WTC11 (cell line): ENCODE measurements around the gene PIK3C2G. TPM values are rescaled to one million over a fixed set of nuclear protein-coding genes. Genes with fewer than 3 reads are reported as not detected.

Experiments
- ATAC-seq: fragments of 200-7000 bp; cut with Tn5 transposase; 2 replicates; pipeline ENCODE4 v1.10.0; 2021; ENCODE audit warnings: mild to moderate bottlenecking, moderate library complexity
- CTCF ChIA-PET: fragments of 300-600 bp; sonication (Branson Sonifier 250); formaldehyde crosslinking; loops from one replicate; lab custom pipeline; 2021; ENCODE audit warnings: antibody characterized with exemption; lab: Charles Lee
- POLR2A ChIA-PET: fragments of 350-600 bp; sonication (Branson Sonifier 250); formaldehyde crosslinking; loops from one replicate; lab custom pipeline; 2021; ENCODE audit warnings: antibody characterized with exemption; lab: Charles Lee
- DNase-seq: peaks from one replicate; pipeline ENCODE4 v3.0.0; 2021; ENCODE audit warnings: low spot score
- H3K27ac Mint-ChIP-seq: 2 replicates; pipeline ENCODE4 v1.8.0; 2021; ENCODE audit warnings: mixed read lengths
- H3K27me3 Mint-ChIP-seq: 2 replicates; pipeline ENCODE4 v1.8.0; 2021; ENCODE audit warnings: low read depth, mild to moderate bottlenecking, moderate library complexity, mixed read lengths
- H3K36me3 Mint-ChIP-seq: 2 replicates; pipeline ENCODE4 v1.8.0; 2021; ENCODE audit warnings: mixed read lengths
- H3K4me1 Mint-ChIP-seq: 2 replicates; pipeline ENCODE4 v1.8.0; 2022; ENCODE audit warnings: mixed read lengths
- H3K4me3 Mint-ChIP-seq: 2 replicates; pipeline ENCODE4 v1.8.0; 2021; ENCODE audit warnings: mild to moderate bottlenecking, moderate library complexity, mixed read lengths
- H3K9me3 Mint-ChIP-seq: 2 replicates; pipeline ENCODE4 v1.8.0; 2021; ENCODE audit warnings: mixed read lengths
- ELF4 ChIP-seq: sonication (generic); formaldehyde crosslinking; IDR thresholded peaks from 2 replicates; pipeline ENCODE4 v1.8.1; 2022; ENCODE audit warnings: low read depth, mild to moderate bottlenecking, moderate library complexity, missing genetic modification reagents
- ETV6 ChIP-seq: sonication (generic); formaldehyde crosslinking; IDR thresholded peaks from 2 replicates; pipeline ENCODE4 v1.8.1; 2022; ENCODE audit warnings: mild to moderate bottlenecking, missing genetic modification reagents
- FOXK1 ChIP-seq: sonication (generic); formaldehyde crosslinking; IDR thresholded peaks from 2 replicates; pipeline ENCODE4 v1.8.0; 2022; ENCODE audit warnings: mild to moderate bottlenecking, moderate library complexity, missing genetic modification reagents
- GRHL2 ChIP-seq: fragments of 250-450 bp; sonication (Bioruptor Pico); IDR thresholded peaks from 2 replicates; pipeline ENCODE4 v1.8.0; 2022; ENCODE audit warnings: mild to moderate bottlenecking, moderate library complexity; ENCODE audit not compliant: insufficient replicate concordance, severe bottlenecking
- MYBL2 ChIP-seq: sonication (generic); formaldehyde crosslinking; IDR thresholded peaks from 2 replicates; pipeline ENCODE4 v1.8.1; 2023; ENCODE audit warnings: mild to moderate bottlenecking, moderate library complexity, missing genetic modification reagents
- NFATC4 ChIP-seq: fragments of 250-450 bp; sonication (Bioruptor Pico); IDR thresholded peaks from 2 replicates; pipeline ENCODE4 v1.9.0; 2021; ENCODE audit warnings: mild to moderate bottlenecking
- OVOL2 ChIP-seq: fragments of 250-450 bp; sonication (Bioruptor Pico); IDR thresholded peaks from 2 replicates; pipeline ENCODE4 v1.9.0; 2021; ENCODE audit warnings: mild to moderate bottlenecking, borderline replicate concordance
- RELA ChIP-seq: sonication (generic); formaldehyde crosslinking; IDR thresholded peaks from 2 replicates; pipeline ENCODE4 v1.8.1; 2022; ENCODE audit warnings: missing genetic modification reagents, mild to moderate bottlenecking, borderline replicate concordance
- SOX15 ChIP-seq: fragments of 250-450 bp; sonication (Bioruptor Pico); IDR thresholded peaks from 2 replicates; pipeline ENCODE4 v1.9.0; 2021; ENCODE audit warnings: mild to moderate bottlenecking
- TEAD4 ChIP-seq: sonication (generic); formaldehyde crosslinking; IDR thresholded peaks from 2 replicates; pipeline ENCODE4 v1.8.0; 2022; ENCODE audit warnings: mild to moderate bottlenecking, missing genetic modification reagents
- ZNF232 ChIP-seq: sonication (generic); formaldehyde crosslinking; IDR thresholded peaks from 2 replicates; pipeline ENCODE4 v1.8.0; 2022; ENCODE audit warnings: mild to moderate bottlenecking, missing genetic modification reagents
- ZNF396 ChIP-seq: fragments of 250-450 bp; sonication (Bioruptor Pico); IDR thresholded peaks from 2 replicates; pipeline ENCODE4 v1.8.0; 2021; ENCODE audit warnings: mild to moderate bottlenecking, moderate library complexity, borderline replicate concordance
- ZNF423 ChIP-seq: fragments of 250-450 bp; sonication (Bioruptor Pico); IDR thresholded peaks from 2 replicates; pipeline ENCODE4 v2.1.2; 2022; ENCODE audit warnings: mild to moderate bottlenecking, moderate library complexity
- ZNF671 ChIP-seq: fragments of 250-450 bp; sonication (Bioruptor Pico); IDR thresholded peaks from 2 replicates; pipeline ENCODE4 v1.8.0; 2021; ENCODE audit warnings: mild to moderate bottlenecking
- total RNA-seq: library from RNA; stranded (reverse); gene quantifications from 3 replicates; pipeline ENCODE4 v1.2.3, GENCODE V29; 2021
- TF ChIP-seq, protein P1 (sequence below): sonication (generic); formaldehyde crosslinking; IDR thresholded peaks from 2 replicates; pipeline ENCODE4 v1.8.1; 2022; ENCODE audit warnings: low read depth, missing genetic modification reagents, borderline replicate concordance
- TF ChIP-seq, protein P2 (sequence below): sonication (generic); formaldehyde crosslinking; IDR thresholded peaks from 2 replicates; pipeline ENCODE4 v1.8.0; 2023; ENCODE audit warnings: missing genetic modification reagents
- TF ChIP-seq, protein P3 (sequence below): sonication (generic); formaldehyde crosslinking; IDR thresholded peaks from 2 replicates; pipeline ENCODE4 v1.8.1; 2022; ENCODE audit warnings: mild to moderate bottlenecking, moderate library complexity, missing genetic modification reagents
- TF ChIP-seq, protein P4 (sequence below): sonication (generic); formaldehyde crosslinking; IDR thresholded peaks from 2 replicates; pipeline ENCODE4 v1.8.1; 2022; ENCODE audit warnings: missing genetic modification reagents, borderline replicate concordance
- TF ChIP-seq, protein P5 (sequence below): sonication (generic); formaldehyde crosslinking; conservative IDR thresholded peaks from 2 replicates; pipeline ENCODE4 v1.8.1; 2022; ENCODE audit warnings: mild to moderate bottlenecking, missing genetic modification reagents
- TF ChIP-seq, protein P6 (sequence below): sonication (generic); formaldehyde crosslinking; IDR thresholded peaks from 2 replicates; pipeline ENCODE4 v1.8.0; 2022; ENCODE audit warnings: mild to moderate bottlenecking, missing genetic modification reagents
- TF ChIP-seq, protein P7 (sequence below): fragments of 200-600 bp; IDR thresholded peaks from 2 replicates; pipeline ENCODE4 v1.8.0; 2022; ENCODE audit warnings: antibody characterized with exemption
- TF ChIP-seq, protein P8 (sequence below): sonication (generic); formaldehyde crosslinking; IDR thresholded peaks from 2 replicates; pipeline ENCODE4 v1.8.1; 2023; ENCODE audit warnings: mild to moderate bottlenecking, missing genetic modification reagents

The PIK3C2G gene
- total RNA-seq, 1 experiment from 2014 or later = not detected

DNA sequence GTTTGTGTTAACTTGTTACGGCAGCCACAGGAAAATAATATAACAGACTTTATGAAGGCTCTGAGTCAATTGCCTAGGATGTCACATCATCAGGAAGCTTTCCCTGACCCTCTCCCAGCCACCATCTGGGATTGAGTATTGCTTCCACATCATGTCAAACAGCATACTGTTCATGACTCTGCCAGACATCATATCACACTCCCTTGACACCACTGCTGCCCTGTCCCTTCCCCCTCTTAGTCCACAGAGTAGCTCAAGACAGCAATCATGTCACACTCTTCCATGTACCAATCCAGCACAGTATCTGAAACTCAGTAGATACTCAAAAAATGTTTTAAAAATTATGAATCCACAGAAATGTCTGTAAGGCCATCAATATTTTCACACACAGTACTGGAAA lies 168.0 kb downstream of the PIK3C2G start:
- DNase-seq (no peak), ATAC-seq (no peak)
- ChIA-PET POLR2A (no interaction called here), CTCF (interaction anchor here (1.2 kb wide), 1 partner anchor 179 kb away, joined by 5 read pairs; no protein-coding TSS in a partner anchor)
- no peaks in the 10 kb centered on the region for H3K36me3 Mint-ChIP-seq
- H3K27me3 Mint-ChIP-seq = no peaks in the 10 kb centered on the region
- TF ChIP-seq SOX15 (CRISPR knock-in tag) (no peak), ZNF396 (CRISPR knock-in tag) (no peak), NFATC4 (CRISPR knock-in tag) (no peak), GRHL2 (no peak), ETV6 (CRISPR knock-in tag) (no peak), ZNF232 (CRISPR knock-in tag) (no peak), TEAD4 (CRISPR knock-in tag) (no peak), ZNF671 (CRISPR knock-in tag) (no peak), MYBL2 (no peak), ZNF423 (no peak), FOXK1 (CRISPR knock-in tag) (no peak), RELA (no peak), ELF4 (CRISPR knock-in tag) (no peak)
- TF ChIP-seq, protein P1, sequence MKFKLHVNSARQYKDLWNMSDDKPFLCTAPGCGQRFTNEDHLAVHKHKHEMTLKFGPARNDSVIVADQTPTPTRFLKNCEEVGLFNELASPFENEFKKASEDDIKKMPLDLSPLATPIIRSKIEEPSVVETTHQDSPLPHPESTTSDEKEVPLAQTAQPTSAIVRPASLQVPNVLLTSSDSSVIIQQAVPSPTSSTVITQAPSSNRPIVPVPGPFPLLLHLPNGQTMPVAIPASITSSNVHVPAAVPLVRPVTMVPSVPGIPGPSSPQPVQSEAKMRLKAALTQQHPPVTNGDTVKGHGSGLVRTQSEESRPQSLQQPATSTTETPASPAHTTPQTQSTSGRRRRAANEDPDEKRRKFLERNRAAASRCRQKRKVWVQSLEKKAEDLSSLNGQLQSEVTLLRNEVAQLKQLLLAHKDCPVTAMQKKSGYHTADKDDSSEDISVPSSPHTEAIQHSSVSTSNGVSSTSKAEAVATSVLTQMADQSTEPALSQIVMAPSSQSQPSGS (CRISPR knock-in tag) = no peak
- TF ChIP-seq, protein P2, sequence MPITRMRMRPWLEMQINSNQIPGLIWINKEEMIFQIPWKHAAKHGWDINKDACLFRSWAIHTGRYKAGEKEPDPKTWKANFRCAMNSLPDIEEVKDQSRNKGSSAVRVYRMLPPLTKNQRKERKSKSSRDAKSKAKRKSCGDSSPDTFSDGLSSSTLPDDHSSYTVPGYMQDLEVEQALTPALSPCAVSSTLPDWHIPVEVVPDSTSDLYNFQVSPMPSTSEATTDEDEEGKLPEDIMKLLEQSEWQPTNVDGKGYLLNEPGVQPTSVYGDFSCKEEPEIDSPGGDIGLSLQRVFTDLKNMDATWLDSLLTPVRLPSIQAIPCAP (CRISPR knock-in tag) = no peak
- TF ChIP-seq, protein P3, sequence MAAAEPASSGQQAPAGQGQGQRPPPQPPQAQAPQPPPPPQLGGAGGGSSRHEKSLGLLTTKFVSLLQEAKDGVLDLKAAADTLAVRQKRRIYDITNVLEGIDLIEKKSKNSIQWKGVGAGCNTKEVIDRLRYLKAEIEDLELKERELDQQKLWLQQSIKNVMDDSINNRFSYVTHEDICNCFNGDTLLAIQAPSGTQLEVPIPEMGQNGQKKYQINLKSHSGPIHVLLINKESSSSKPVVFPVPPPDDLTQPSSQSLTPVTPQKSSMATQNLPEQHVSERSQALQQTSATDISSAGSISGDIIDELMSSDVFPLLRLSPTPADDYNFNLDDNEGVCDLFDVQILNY (CRISPR knock-in tag) = no peak
- TF ChIP-seq, protein P4, sequence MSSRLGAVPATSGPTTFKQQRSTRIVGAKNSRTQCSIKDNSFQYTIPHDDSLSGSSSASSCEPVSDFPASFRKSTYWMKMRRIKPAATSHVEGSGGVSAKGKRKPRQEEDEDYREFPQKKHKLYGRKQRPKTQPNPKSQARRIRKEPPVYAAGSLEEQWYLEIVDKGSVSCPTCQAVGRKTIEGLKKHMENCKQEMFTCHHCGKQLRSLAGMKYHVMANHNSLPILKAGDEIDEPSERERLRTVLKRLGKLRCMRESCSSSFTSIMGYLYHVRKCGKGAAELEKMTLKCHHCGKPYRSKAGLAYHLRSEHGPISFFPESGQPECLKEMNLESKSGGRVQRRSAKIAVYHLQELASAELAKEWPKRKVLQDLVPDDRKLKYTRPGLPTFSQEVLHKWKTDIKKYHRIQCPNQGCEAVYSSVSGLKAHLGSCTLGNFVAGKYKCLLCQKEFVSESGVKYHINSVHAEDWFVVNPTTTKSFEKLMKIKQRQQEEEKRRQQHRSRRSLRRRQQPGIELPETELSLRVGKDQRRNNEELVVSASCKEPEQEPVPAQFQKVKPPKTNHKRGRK = no peak
- TF ChIP-seq, protein P5, sequence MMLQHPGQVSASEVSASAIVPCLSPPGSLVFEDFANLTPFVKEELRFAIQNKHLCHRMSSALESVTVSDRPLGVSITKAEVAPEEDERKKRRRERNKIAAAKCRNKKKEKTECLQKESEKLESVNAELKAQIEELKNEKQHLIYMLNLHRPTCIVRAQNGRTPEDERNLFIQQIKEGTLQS = no peak
- TF ChIP-seq, protein P6, sequence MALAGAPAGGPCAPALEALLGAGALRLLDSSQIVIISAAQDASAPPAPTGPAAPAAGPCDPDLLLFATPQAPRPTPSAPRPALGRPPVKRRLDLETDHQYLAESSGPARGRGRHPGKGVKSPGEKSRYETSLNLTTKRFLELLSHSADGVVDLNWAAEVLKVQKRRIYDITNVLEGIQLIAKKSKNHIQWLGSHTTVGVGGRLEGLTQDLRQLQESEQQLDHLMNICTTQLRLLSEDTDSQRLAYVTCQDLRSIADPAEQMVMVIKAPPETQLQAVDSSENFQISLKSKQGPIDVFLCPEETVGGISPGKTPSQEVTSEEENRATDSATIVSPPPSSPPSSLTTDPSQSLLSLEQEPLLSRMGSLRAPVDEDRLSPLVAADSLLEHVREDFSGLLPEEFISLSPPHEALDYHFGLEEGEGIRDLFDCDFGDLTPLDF = no peak
- peaks cover 24% of the 10 kb centered on the region for H3K4me1 Mint-ChIP-seq
- H3K27ac Mint-ChIP-seq = no peak overlapping the region
- H3K4me3 Mint-ChIP-seq = no peak overlapping the region
- no peaks in the 10 kb centered on the region for H3K9me3 Mint-ChIP-seq

DNA sequence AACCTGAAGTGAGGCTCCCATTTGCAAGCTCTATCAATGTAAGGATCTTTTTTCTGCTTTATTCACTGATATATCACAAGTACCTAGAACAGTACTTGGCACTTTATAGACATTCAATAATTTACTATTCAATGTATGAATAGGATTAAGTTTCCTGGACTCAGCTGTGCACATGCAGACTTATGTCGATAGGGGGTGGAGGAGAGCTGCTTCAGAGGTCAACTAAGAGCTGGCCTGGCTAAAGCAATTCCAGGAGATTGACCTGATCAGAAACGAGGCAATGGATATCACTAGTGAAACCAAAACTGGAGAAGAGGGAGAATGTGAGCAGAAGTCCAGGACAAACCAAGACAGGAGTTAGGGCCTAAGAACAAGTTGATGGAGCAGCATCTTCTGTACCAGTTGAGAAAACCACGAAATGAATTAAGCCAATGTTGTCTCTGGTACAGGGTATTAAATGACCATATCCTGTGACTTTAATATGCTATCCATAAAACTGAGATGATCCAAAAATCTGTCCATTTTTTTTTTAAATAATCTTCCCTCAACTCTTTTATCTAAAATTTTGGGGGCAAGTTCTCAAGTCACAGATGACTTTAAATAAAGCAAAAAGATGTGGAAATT lies 169.2 kb downstream of the PIK3C2G start:
- H3K4me3 Mint-ChIP-seq = no peak overlapping the region
- POLR2A ChIA-PET = interaction anchor here (0.9 to 1.1 kb wide), 2 partner anchors 14 to 323 kb away, joined by 3 read pairs; no protein-coding TSS in a partner anchor
- H3K9me3 Mint-ChIP-seq = no peaks in the 10 kb centered on the region
- H3K36me3 Mint-ChIP-seq = no peaks in the 10 kb centered on the region
- no peak overlapping the region for H3K27ac Mint-ChIP-seq
- peaks cover 24% of the 10 kb centered on the region for H3K4me1 Mint-ChIP-seq
- CTCF ChIA-PET = interaction anchor here (0.6 to 1.5 kb wide), 14 partner anchors 11 to 756 kb away, joined by 3 to 7 read pairs (median 3); no protein-coding TSS in a partner anchor
- no peaks in the 10 kb centered on the region for H3K27me3 Mint-ChIP-seq
- DNase-seq (peak; percentile 60), ATAC-seq (peak; percentile 96)
- TF ChIP-seq, protein P7, sequence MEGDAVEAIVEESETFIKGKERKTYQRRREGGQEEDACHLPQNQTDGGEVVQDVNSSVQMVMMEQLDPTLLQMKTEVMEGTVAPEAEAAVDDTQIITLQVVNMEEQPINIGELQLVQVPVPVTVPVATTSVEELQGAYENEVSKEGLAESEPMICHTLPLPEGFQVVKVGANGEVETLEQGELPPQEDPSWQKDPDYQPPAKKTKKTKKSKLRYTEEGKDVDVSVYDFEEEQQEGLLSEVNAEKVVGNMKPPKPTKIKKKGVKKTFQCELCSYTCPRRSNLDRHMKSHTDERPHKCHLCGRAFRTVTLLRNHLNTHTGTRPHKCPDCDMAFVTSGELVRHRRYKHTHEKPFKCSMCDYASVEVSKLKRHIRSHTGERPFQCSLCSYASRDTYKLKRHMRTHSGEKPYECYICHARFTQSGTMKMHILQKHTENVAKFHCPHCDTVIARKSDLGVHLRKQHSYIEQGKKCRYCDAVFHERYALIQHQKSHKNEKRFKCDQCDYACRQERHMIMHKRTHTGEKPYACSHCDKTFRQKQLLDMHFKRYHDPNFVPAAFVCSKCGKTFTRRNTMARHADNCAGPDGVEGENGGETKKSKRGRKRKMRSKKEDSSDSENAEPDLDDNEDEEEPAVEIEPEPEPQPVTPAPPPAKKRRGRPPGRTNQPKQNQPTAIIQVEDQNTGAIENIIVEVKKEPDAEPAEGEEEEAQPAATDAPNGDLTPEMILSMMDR = peak; percentile 78
- TF ChIP-seq, protein P8, sequence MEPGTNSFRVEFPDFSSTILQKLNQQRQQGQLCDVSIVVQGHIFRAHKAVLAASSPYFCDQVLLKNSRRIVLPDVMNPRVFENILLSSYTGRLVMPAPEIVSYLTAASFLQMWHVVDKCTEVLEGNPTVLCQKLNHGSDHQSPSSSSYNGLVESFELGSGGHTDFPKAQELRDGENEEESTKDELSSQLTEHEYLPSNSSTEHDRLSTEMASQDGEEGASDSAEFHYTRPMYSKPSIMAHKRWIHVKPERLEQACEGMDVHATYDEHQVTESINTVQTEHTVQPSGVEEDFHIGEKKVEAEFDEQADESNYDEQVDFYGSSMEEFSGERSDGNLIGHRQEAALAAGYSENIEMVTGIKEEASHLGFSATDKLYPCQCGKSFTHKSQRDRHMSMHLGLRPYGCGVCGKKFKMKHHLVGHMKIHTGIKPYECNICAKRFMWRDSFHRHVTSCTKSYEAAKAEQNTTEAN (CRISPR knock-in tag) = no peak
- TF ChIP-seq OVOL2 (CRISPR knock-in tag) = no peak
